CD4-positive, alpha-beta T cell (primary cell): Measurements from ENCODE around the gene ZNF280B. TPM values are rescaled to one million over a fixed set of nuclear protein-coding genes. Genes with fewer than 3 reads are reported as not detected.

Experiments
- ATAC-seq: fragments of 200-7000 bp; cut with Tn5 transposase; one replicate; pipeline ENCODE4 v1.10.0; 2022; ENCODE audit warnings: mild to moderate bottlenecking; ENCODE audit not compliant: poor library complexity
- CTCF ChIA-PET: fragments of 350-600 bp; sonication (Branson Sonifier 250); formaldehyde crosslinking; loops from one replicate; lab custom pipeline; 2021; ENCODE audit warnings: antibody characterized with exemption, inconsistent platforms; lab: Charles Lee
- POLR2A ChIA-PET: fragments of 350-600 bp; sonication (Branson Sonifier 250); formaldehyde crosslinking; loops from one replicate; lab custom pipeline; 2021; ENCODE audit warnings: antibody characterized with exemption, inconsistent platforms; lab: Charles Lee
- DNase-seq, 14 experiments: peaks; one replicate each; pipeline ENCODE4 v3.0.0-alpha.2; 2013 to 2020; ENCODE audit warnings: mixed read lengths in 2 of 14
- H3K27ac ChIP-seq, 2 donors: one replicate each; pipeline versions ENCODE4 v1.5.1 to v1.7.0; 2013; ENCODE audit warnings: low read length in 2 of 2, low read depth in 1 of 2, mild to moderate bottlenecking in 1 of 2
- H3K27me3 ChIP-seq, 2 experiments: 1 replicate in 1 of 2; 2 replicates in 1 of 2; pipeline versions ENCODE4 v1.6.1 to v1.7.0; 2013; ENCODE audit warnings: low read length in 2 of 2, control low read depth in 1 of 2, mild to moderate bottlenecking in 1 of 2, moderate library complexity in 1 of 2; ENCODE audit not compliant: insufficient read depth in 2 of 2, control insufficient read depth in 1 of 2
- H3K36me3 ChIP-seq: one replicate; pipeline ENCODE4 v1.6.1; 2013; ENCODE audit warnings: low read length, control low read depth; ENCODE audit not compliant: insufficient read depth
- H3K4me1 ChIP-seq: one replicate; pipeline ENCODE4 v1.6.1; 2013; ENCODE audit warnings: low read length, control low read depth; ENCODE audit not compliant: insufficient read depth
- H3K4me3 ChIP-seq: one replicate; pipeline ENCODE4 v1.5.1; 2013; ENCODE audit warnings: mild to moderate bottlenecking, low read length, moderate library complexity
- H3K9me3 ChIP-seq, 2 experiments: 1 replicate in 1 of 2; 2 replicates in 1 of 2; pipeline versions ENCODE4 v1.6.1 to v1.7.0; 2013; ENCODE audit warnings: low read length in 2 of 2, mild to moderate bottlenecking in 2 of 2, control low read depth in 1 of 2, moderate library complexity in 1 of 2; ENCODE audit not compliant: control insufficient read depth in 1 of 2, insufficient read depth in 1 of 2
- H3K27ac Mint-ChIP-seq: one replicate; pipeline ENCODE4 v1.8.0; 2020; ENCODE audit warnings: mixed read lengths
- H3K27me3 Mint-ChIP-seq: one replicate; pipeline ENCODE4 v1.8.0; 2021; ENCODE audit warnings: mixed read lengths
- H3K36me3 Mint-ChIP-seq: one replicate; pipeline ENCODE4 v1.8.0; 2021; ENCODE audit warnings: low read depth, mixed read lengths
- H3K4me1 Mint-ChIP-seq: one replicate; pipeline ENCODE4 v1.8.0; 2021; ENCODE audit warnings: low read depth, mixed read lengths
- H3K4me3 Mint-ChIP-seq: one replicate; pipeline ENCODE4 v1.8.0; 2020; ENCODE audit warnings: mild to moderate bottlenecking, mixed read lengths
- H3K9me3 Mint-ChIP-seq: one replicate; pipeline ENCODE4 v1.8.0; 2020; ENCODE audit warnings: mixed read lengths
- CTCF ChIP-seq: fragments of 200-600 bp; IDR thresholded peaks from one replicate; pipeline ENCODE4 v1.8.0; 2022; ENCODE audit warnings: antibody characterized with exemption, mild to moderate bottlenecking
- intact Hi-C, 2 experiments: fragments of 100-400 bp; cut with DNase I in 1 of 2; cut with micrococcal nuclease in 1 of 2; formaldehyde crosslinking; loops; one replicate each; pipeline versions ENCODE4 v1.15.1 to v1.9.0; 2023 to 2025; cut with DNase I, micrococcal nuclease
- total RNA-seq, 174 experiments: library from RNA in 2 of 174; stranded (reverse) in 2 of 174; gene quantifications; one replicate each; pipeline ENCODE4 v1.2.3 and lab custom pipeline; 2021 to 2026

The ZNF280B gene
- total RNA-seq, 2 experiments from 2014 or later: 1.0 to 1.2 TPM

GRCh38 chr22:22536515-22536914 is 28.0 kb upstream of the ZNF280B start:
- H3K27me3 Mint-ChIP-seq: peaks cover 12% of the 10 kb centered on the region
- H3K4me1 ChIP-seq: no peaks in the 10 kb centered on the region
- no peaks in the 10 kb centered on the region for H3K4me1 Mint-ChIP-seq
- no peaks in the 10 kb centered on the region for H3K9me3 ChIP-seq
- no peaks in the 10 kb centered on the region for H3K9me3 Mint-ChIP-seq
- H3K27ac Mint-ChIP-seq: no peak overlapping the region
- no peaks in the 10 kb centered on the region for H3K36me3 ChIP-seq
- no peak for DNase-seq
- no peaks in the 10 kb centered on the region for H3K27me3 ChIP-seq
- no peak overlapping the region for H3K4me3 ChIP-seq
- ChIA-PET POLR2A (no interaction called here), CTCF (no interaction called here)
- no peak overlapping the region for H3K27ac ChIP-seq
- H3K4me3 Mint-ChIP-seq: no peak overlapping the region
- TF ChIP-seq CTCF: no peak
- ATAC-seq: no peak
- no peaks in the 10 kb centered on the region for H3K36me3 Mint-ChIP-seq
- intact Hi-C loops: no loop called here

- H3K36me3 Mint-ChIP-seq: no peaks in the 10 kb centered on the region
- DNase-seq (no peak), ATAC-seq (no peak)
- ChIA-PET POLR2A (no interaction called here), CTCF (no interaction called here)
- Histone ChIP-seq H3K4me1 (no peaks in the 10 kb centered on the region), H3K27ac (no peak overlapping the region), H3K36me3 (no peaks in the 10 kb centered on the region), H3K4me3 (no peak overlapping the region), H3K27me3 (no peaks in the 10 kb centered on the region), H3K9me3 (no peaks in the 10 kb centered on the region)
- H3K4me3 Mint-ChIP-seq: no peak overlapping the region
- no peak for TF ChIP-seq CTCF
- peaks cover 12% of the 10 kb centered on the region for H3K27me3 Mint-ChIP-seq
- intact Hi-C loops: no loop called here
- no peaks in the 10 kb centered on the region for H3K9me3 Mint-ChIP-seq
- no peak overlapping the region for H3K27ac Mint-ChIP-seq
- H3K4me1 Mint-ChIP-seq: no peaks in the 10 kb centered on the region
These were observed 27.1 kb upstream of the ZNF280B start for GRCh38 chr22:22535662-22536061.

GRCh38 chr22:22534604-22535415 is 26.3 kb upstream of the ZNF280B start:
- H3K4me1 Mint-ChIP-seq: no peaks in the 10 kb centered on the region
- H3K36me3 Mint-ChIP-seq: no peaks in the 10 kb centered on the region
- Histone ChIP-seq H3K4me3 (no peak overlapping the region), H3K27ac (no peak overlapping the region), H3K4me1 (no peaks in the 10 kb centered on the region), H3K9me3 (no peaks in the 10 kb centered on the region), H3K27me3 (no peaks in the 10 kb centered on the region), H3K36me3 (no peaks in the 10 kb centered on the region)
- TF ChIP-seq CTCF: no peak
- H3K4me3 Mint-ChIP-seq: no peak overlapping the region
- intact Hi-C loops: no loop called here
- ATAC-seq (no peak), DNase-seq (no peak)
- POLR2A ChIA-PET: no interaction called here
- CTCF ChIA-PET: no interaction called here
- peaks cover 7% of the 10 kb centered on the region for H3K27me3 Mint-ChIP-seq
- no peak overlapping the region for H3K27ac Mint-ChIP-seq
- H3K9me3 Mint-ChIP-seq: no peaks in the 10 kb centered on the region
